Mucosa of stomach (tissue), 1 donor: ENCODE measurements around the gene LMOD1.

ENCODE experiments used
- H3K27me3 ChIP-seq: one replicate; pipeline ENCODE4 v1.7.0; 2013; ENCODE audit warnings: mild to moderate bottlenecking, low read length; ENCODE audit not compliant: control insufficient read depth, insufficient read depth
- H3K36me3 ChIP-seq: one replicate; pipeline ENCODE4 v1.7.0; 2013; ENCODE audit warnings: low read length; ENCODE audit not compliant: control insufficient read depth, insufficient read depth
- H3K4me1 ChIP-seq: one replicate; pipeline ENCODE4 v1.7.0; 2013; ENCODE audit warnings: mild to moderate bottlenecking, low read length; ENCODE audit not compliant: control insufficient read depth, insufficient read depth
- H3K4me3 ChIP-seq: one replicate; pipeline ENCODE4 v1.7.0; 2013; ENCODE audit warnings: low read length
- H3K9ac ChIP-seq: one replicate; pipeline ENCODE4 v1.7.0; 2013; ENCODE audit warnings: mild to moderate bottlenecking, low read length, moderate library complexity
- H3K9me3 ChIP-seq: one replicate; pipeline ENCODE4 v1.7.0; 2013; ENCODE audit warnings: mild to moderate bottlenecking, low read length, moderate library complexity; ENCODE audit not compliant: control insufficient read depth
- donor health status: Pancreatic carcinoma.

Gene LMOD1

DNA sequence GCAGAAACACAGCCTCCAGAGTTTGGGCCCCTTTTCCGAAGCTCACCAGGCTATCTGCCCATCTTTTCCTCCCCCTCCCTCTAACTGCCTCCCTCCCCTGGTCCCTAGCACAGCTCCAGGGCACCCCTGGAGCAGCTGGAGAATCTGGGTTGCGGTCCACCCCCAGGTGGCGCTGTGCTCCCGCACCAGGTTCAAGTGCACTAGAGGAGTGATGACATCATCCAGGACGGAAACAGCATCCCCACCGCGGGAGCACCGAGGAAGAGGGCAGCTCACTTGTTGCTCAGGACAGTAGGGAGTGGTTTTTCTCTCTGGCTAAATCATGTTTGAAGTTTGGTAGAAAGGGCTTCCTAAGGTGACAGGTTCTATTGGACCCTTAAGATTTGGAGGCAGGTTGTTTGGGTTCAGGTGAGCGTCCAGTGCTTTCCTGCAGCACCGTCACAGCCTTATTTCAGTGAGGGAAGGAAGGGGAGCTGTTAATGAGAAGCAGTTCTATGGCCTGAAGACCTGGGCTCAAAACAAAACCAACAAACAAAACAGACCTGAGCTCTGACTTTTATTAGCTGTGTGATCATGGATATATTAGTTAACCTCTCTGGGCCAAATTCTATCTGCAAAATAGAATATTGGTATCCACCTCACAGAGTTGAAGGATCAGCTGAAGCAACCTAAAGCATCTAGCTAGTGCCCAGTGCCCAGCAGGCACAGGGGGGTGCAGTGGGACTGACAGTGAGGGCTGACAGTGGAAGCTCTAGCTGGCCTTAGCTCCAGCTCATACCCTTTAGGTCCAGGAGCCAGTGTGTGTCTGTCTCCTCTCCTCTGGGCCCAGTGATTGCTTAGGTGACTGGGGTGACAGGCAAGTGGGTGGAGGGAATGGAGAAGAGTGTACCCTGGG, 50.2 kb downstream of the LMOD1 start:
- H3K4me3 ChIP-seq: no peak overlapping the region
- no peaks in the 10 kb centered on the region for H3K27me3 ChIP-seq
- H3K9ac ChIP-seq: no peak overlapping the region
- H3K9me3 ChIP-seq: no peaks in the 10 kb centered on the region
- H3K4me1 ChIP-seq: no peaks in the 10 kb centered on the region
- no peaks in the 10 kb centered on the region for H3K36me3 ChIP-seq

DNA sequence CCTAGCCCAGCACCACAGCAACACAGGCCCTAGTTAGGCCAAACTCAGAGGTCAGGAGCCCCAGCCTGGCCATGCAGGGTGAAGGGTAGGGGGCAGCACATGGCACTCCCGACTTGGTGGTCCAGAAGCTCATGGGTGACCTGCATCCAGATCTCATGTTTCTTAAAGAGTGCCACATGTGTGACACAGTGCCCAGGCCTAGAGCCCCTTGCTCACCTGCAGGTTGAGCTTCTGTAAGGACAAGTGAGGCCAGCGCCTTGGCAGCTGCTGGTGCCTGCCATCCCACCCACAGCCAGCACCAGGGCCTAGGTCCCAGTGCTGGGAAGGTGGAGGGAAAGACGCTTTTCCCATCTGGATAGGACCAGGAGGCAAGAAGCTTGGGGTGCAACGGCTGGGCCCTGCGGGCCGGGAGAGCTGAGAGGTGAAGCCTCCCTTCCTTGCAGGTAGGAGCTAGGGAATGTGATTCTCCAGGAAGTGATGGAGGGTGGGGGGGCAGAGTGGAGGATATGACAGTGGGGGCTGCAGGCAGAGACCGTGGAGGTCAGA, 51.2 kb downstream of the LMOD1 start:
- H3K36me3 ChIP-seq: no peaks in the 10 kb centered on the region
- no peaks in the 10 kb centered on the region for H3K9me3 ChIP-seq
- no peak overlapping the region for H3K9ac ChIP-seq
- peaks cover 4% of the 10 kb centered on the region for H3K27me3 ChIP-seq
- no peaks in the 10 kb centered on the region for H3K4me1 ChIP-seq
- no peak overlapping the region for H3K4me3 ChIP-seq

DNA sequence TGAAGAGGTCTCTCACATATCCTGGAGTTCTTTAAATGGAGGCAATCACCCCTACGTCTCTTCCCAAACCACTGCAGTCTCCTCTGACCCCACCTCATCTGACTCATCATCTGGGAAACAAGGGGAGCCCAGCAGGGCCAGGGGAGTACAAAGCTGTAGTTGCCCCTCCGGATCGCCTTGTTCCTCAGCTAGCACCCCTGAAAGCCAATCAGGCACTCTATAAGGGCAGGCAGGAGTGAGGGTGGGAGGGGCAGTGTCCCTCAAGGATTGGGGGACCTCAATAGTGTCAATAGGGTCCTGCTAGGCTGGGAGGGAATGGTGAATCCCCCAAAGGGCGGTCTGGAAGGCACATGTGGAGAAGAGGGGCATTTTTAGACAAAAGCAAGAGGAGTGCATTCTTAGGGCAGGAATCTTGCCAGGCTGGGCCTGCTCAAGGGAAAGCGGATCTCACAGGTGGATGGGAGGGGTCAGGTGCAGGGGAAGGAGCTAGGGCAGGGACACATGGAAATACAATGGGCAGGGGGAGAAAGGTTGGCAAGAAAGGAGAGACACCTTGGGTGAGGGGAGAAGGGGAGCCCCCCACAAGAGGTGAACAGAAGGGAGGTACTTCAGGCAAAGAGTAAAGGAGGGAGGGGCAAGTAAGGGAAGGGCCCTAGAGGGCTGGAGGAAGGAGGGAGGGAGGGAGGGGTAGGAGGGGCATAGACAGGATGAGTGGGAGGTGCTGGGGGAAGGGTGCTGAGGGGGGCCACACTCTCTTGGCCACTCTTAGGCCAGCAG, 51.8 kb downstream of the LMOD1 start:
- H3K9ac ChIP-seq: no peak overlapping the region
- no peak overlapping the region for H3K4me3 ChIP-seq
- H3K9me3 ChIP-seq: no peaks in the 10 kb centered on the region
- H3K4me1 ChIP-seq: peaks cover 2% of the 10 kb centered on the region
- H3K36me3 ChIP-seq: no peaks in the 10 kb centered on the region
- peaks cover 8% of the 10 kb centered on the region for H3K27me3 ChIP-seq

DNA sequence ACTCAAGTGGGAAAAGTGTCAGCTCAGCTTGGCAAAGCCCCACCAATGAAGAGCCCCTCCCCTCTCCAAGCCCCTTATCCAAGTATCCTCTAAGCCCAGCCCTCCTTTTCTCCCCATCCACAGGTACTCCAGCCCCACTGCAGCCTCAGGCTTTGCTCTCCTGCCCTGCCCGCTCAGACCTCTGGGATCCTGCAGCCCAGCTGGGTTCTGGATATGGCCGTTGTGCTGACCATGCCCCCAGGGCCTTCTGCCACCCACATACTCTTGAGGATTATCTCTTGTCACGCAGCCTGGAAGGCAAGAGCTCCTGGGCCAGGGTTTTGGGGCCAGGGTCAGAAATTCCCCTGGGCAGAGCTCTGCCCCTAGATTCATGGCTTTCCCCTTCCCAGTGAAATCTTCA, 52.9 kb downstream of the LMOD1 start:
- Histone ChIP-seq H3K27me3 (peaks cover 17% of the 10 kb centered on the region), H3K36me3 (no peaks in the 10 kb centered on the region), H3K9me3 (no peaks in the 10 kb centered on the region), H3K4me1 (peaks cover 12% of the 10 kb centered on the region), H3K4me3 (no peak overlapping the region), H3K9ac (no peak overlapping the region)

DNA sequence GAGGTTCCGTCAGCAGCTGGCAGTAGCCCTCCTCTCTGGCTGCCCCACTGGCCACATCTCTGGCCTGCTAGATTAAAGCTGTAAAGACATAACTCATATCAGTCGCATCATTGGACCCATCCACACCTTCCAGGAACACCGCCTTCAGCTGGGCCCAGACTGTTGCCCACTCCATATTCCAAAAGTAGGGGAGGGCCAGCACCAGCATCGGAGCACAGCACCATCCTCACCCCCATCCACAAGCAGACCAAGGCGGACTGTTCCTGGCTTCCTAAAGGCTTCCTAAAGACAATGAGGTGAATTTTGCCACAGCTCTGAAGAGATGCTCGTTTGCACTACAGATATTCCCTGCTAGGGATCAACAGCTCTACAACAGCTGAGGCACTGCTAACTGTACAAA, 54.1 kb downstream of the LMOD1 start:
- peaks cover 17% of the 10 kb centered on the region for H3K4me1 ChIP-seq
- no peak overlapping the region for H3K4me3 ChIP-seq
- H3K36me3 ChIP-seq: no peaks in the 10 kb centered on the region
- H3K9ac ChIP-seq: no peak overlapping the region
- no peaks in the 10 kb centered on the region for H3K9me3 ChIP-seq
- H3K27me3 ChIP-seq: peaks cover 29% of the 10 kb centered on the region

DNA sequence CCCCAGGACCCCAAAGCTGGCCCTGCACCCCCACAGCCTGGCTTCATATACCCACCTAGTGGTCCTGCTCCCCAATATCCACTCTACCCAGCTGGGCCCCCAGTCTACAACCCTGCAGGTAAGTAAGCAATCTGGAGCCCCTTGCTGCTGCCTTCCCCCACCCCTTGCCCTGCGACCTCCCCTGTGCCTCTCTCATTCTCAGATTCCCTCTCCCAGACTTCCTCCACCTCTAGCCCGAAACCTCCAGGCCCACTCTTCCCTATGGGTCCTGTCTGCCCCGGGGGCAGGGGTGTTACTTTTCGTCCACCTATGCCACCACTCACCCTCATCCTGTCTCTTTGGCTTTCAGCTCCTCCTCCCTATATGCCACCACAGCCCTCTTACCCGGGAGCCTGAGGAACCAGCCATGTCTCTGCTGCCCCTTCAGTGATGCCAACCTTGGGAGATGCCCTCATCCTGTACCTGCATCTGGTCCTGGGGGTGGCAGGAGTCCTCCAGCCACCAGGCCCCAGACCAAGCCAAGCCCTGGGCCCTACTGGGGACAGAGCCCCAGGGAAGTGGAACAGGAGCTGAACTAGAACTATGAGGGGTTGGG, 54.8 kb downstream of the LMOD1 start:
- Histone ChIP-seq H3K27me3 (peaks cover 36% of the 10 kb centered on the region), H3K4me3 (no peak overlapping the region), H3K36me3 (no peaks in the 10 kb centered on the region), H3K9me3 (no peaks in the 10 kb centered on the region), H3K4me1 (peaks cover 17% of the 10 kb centered on the region), H3K9ac (no peak overlapping the region)

DNA sequence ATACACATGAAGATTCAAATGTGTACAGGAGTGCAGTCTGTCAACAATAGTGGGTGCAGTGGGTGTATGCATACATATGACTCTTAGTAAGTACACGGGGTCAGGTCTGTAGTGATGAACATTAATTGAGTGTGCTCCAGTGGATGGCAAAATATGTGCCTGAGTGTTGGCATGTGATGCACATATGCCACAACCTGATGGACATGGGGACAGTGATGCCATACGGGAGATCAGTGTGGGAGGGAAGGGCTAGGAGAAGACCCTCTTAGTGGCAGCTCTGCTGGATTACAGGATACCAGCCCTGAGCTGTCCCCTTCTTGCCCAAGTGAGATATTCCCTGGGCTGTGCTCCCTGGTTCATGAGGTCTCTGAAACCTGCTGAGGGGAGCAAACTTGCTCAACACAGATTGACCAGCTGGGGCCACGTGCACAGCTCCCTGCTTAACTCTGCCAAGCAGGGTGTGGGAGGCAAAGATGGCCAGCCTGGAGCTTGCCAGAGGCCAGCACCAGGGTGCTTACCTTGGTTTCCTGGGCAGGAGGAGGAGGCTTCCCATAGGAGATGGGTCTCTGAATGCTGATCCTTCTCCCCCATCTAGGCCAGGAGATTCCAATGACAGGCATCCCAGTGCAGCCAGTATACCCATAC, 55.4 kb downstream of the LMOD1 start:
- Histone ChIP-seq H3K9me3 (no peaks in the 10 kb centered on the region), H3K4me1 (peaks cover 17% of the 10 kb centered on the region), H3K9ac (no peak overlapping the region)

DNA sequence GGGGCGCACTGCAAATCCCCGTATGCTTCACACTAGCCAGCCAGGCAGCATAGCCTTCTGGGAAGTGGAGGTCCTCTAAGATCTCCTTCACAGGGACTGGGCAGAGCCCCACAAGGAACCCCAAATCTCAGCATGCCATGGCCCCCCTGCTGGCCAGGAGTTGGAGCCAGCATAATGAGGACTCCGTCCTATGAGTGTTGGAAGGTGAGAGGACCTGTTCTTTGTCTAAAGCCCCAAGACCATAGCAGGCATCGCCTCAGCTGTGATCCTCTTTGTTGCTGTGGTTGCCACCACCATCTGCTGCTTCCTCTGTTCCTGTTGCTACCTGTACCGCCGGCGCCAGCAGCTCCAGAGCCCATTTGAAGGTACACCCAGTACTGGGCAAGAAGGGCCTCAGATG, 56.1 kb downstream of the LMOD1 start:
- Histone ChIP-seq H3K4me1 (peaks cover 25% of the 10 kb centered on the region), H3K36me3 (no peaks in the 10 kb centered on the region), H3K4me3 (no peak overlapping the region), H3K27me3 (peaks cover 37% of the 10 kb centered on the region), H3K9ac (no peak overlapping the region), H3K9me3 (no peaks in the 10 kb centered on the region)

More for the DNA sequence above, 55.4 kb downstream of the LMOD1 start:
- peaks cover 37% of the 10 kb centered on the region for H3K27me3 ChIP-seq
- H3K4me3 ChIP-seq: no peak overlapping the region
- H3K36me3 ChIP-seq: no peaks in the 10 kb centered on the region

DNA sequence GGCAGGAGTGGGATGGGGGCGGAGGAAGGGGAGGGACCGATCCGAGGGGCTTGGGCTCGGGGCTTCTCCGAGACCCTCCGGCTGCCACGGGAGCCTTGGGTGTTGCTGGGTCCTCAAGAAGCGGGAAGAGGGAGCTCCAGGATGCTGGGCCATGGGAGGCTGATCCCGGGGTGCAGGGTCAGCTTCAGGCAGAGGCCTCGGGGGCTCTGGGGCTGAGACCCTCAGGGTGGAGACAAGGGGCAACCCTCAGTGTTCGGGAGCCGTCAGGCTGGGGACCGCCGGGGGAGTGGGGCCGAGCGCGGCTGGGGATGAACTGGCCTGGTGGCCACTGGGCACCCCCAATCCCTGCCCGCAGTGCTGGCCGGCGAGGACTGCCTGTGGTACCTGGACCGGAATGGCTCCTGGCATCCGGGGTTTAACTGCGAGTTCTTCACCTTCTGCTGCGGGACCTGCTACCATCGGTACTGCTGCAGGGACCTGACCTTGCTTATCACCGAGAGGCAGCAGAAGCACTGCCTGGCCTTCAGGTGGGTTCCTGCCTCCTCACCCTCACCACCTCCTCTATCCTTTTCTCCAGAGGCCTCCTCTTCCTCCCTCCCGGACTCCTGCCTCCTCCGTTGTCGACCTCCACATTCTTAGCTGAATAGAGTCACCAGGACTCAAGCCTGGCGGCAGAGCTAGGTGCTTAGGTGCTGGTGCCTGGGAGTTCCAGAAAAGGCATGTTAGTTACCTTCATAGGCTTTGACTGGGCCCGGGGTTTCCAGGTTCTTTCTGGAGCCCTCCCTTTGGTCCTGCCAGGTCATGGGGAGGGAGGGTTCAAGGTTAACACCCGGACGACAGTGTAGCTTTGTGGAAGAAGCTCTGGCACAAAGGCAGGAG, 57.0 kb downstream of the LMOD1 start:
- Histone ChIP-seq H3K9me3 (no peaks in the 10 kb centered on the region), H3K4me3 (peak overlapping the region; percentile 56), H3K9ac (peak overlapping the region; percentile 70), H3K27me3 (peaks cover 37% of the 10 kb centered on the region), H3K36me3 (no peaks in the 10 kb centered on the region), H3K4me1 (peaks cover 28% of the 10 kb centered on the region)

DNA sequence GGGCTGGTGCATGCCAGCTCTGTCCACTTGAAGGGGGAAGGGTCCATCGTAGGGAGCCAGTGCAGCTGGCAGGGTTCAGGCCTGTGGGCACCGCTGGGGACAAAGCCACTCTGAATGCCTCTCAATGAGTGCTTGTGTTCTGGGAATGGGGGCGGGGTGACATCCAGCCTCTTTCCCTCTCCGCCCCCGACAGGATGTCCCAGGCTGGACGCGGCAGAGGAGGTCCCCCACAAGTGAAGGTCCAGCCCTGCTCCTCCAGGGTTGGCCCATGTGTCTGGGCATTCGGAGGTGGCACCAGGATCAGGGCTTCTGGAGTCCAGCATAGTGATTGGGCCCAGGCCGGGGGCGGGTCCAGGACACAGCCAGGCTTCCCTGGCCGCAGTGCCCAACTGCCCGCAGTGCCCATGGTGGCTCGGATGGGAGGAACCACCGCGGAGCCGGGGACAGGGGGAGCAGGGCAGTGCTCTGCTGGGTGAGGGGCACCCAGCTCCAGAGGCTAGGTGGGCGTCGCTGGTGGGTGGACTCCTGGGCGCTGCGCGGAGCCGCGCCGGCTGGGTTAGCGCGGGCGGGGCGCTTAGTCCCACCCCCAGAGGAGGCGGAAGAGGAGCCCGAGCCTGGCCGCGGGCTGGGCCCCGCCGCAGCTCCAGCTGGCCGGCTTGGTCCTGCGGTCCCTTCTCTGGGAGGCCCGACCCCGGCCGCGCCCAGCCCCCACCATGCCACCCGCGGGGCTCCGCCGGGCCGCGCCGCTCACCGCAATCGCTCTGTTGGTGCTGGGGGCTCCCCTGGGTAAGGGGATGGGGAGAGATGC, 57.9 kb downstream of the LMOD1 start, which contains the start of gene SHISA4:
Gene SHISA4 (plus strand): TSS at position 617 of the 808 bp plus-strand sequence. CDS start 97 bp downstream, at position 714.
- Histone ChIP-seq H3K36me3 (no peaks in the 10 kb centered on the region), H3K9me3 (no peaks in the 10 kb centered on the region), H3K9ac (peak within 1 kb of the TSS; percentile 70), H3K27me3 (peaks cover 37% of the 10 kb centered on the region), H3K4me3 (peak within 1 kb of the TSS; percentile 56), H3K4me1 (peaks cover 28% of the 10 kb centered on the region)
